Measurements from ENCODE around the gene TSPAN17.
"Not testable (repeated sequence)": the region's sequence is repeated elsewhere in the genome, so short reads cannot be mapped to it uniquely, and the experiment has no call there.

The TSPAN17 gene

GRCh38 chr5:176682016-176682531 is 34.8 kb downstream of the TSPAN17 start:
- no peak for DNase-seq

GRCh38 chr5:176685010-176685409 is 37.7 kb downstream of the TSPAN17 start:
- no peak for DNase-seq

GRCh38 chr5:176687247-176687646 is 40.0 kb downstream of the TSPAN17 start:
- DNase-seq: no peak

- DNase-seq: no peak
These were observed 40.6 kb downstream of the TSPAN17 start for GRCh38 chr5:176687881-176688280.

- DNase-seq: no peak
These were observed 43.6 kb downstream of the TSPAN17 start for GRCh38 chr5:176690911-176691310.

GRCh38 chr5:176691524-176691923 is 44.2 kb downstream of the TSPAN17 start:
- no peak for DNase-seq

- no peak for DNase-seq
These were observed 45.0 kb downstream of the TSPAN17 start for GRCh38 chr5:176692326-176692725.

GRCh38 chr5:176692839-176693476 is 45.7 kb downstream of the TSPAN17 start:
- no peak for DNase-seq

GRCh38 chr5:176693477-176693851 is 46.2 kb downstream of the TSPAN17 start:
- no peak for DNase-seq

- no peak for DNase-seq
These were observed 46.9 kb downstream of the TSPAN17 start for GRCh38 chr5:176694146-176694545.

- DNase-seq: no peak
These were observed 47.3 kb downstream of the TSPAN17 start for GRCh38 chr5:176694631-176695030.

- DNase-seq: no peak
These were observed 47.8 kb downstream of the TSPAN17 start for GRCh38 chr5:176695073-176695472.

GRCh38 chr5:176697267-176697933 is 50.1 kb downstream of the TSPAN17 start:
- DNase-seq: no peak

GRCh38 chr5:176697934-176698538 is 50.8 kb downstream of the TSPAN17 start:
- DNase-seq: no peak

- not testable (repeated sequence) for DNase-seq
These were observed 52.2 kb downstream of the TSPAN17 start for GRCh38 chr5:176699446-176699845.

GRCh38 chr5:176700239-176700847 is 53.1 kb downstream of the TSPAN17 start:
- no peak for DNase-seq

- no peak for DNase-seq
These were observed 55.7 kb downstream of the TSPAN17 start for GRCh38 chr5:176702671-176703641.

GRCh38 chr5:176703857-176704256 is 56.6 kb downstream of the TSPAN17 start:
- no peak for DNase-seq

- no peak for DNase-seq
These were observed 57.1 kb downstream of the TSPAN17 start for GRCh38 chr5:176704355-176704754.

GRCh38 chr5:176704817-176705216 is 57.5 kb downstream of the TSPAN17 start:
- no peak for DNase-seq
